ENCODE data around the gene RASD2.

The RASD2 gene

GRCh38 chr22:35601743-35602615 lies 61.3 kb downstream of the RASD2 start:
- no peak for TF ChIP-seq POLR2AphosphoS5 (IDR thresholded peaks at IDR 0.05; ENCODE audit: low read depth, low read length)
- no peak for TF ChIP-seq SIN3A (IDR thresholded peaks at IDR 0.05; ENCODE audit: borderline replicate concordance, insufficient read depth, low read length)
- no peak for TF ChIP-seq TAF1 (IDR thresholded peaks at IDR 0.05; ENCODE audit: borderline replicate concordance, insufficient read depth, low read length)
- no peak for TF ChIP-seq REST (IDR thresholded peaks at IDR 0.05; ENCODE audit: insufficient read depth in 1 of 2, low read depth in 2 of 2, low read length in 2 of 2)
- TF ChIP-seq FOXP2 (optimal IDR thresholded peaks at IDR 0.05; ENCODE audit: borderline replicate concordance, extremely low read depth, extremely low read length, insufficient read depth), result no peak
